Measurements from ENCODE around the gene ANO7. TPM values are rescaled to one million over a fixed set of nuclear protein-coding genes. Genes with fewer than 3 reads are reported as not detected.

ANO7 gene
- total and polyA plus RNA-seq, 2 of the 13 experiments (the other 11 are each of a cell fraction or from before 2014, with no cell fraction given): 4.1 to 4.9 TPM

DNA sequence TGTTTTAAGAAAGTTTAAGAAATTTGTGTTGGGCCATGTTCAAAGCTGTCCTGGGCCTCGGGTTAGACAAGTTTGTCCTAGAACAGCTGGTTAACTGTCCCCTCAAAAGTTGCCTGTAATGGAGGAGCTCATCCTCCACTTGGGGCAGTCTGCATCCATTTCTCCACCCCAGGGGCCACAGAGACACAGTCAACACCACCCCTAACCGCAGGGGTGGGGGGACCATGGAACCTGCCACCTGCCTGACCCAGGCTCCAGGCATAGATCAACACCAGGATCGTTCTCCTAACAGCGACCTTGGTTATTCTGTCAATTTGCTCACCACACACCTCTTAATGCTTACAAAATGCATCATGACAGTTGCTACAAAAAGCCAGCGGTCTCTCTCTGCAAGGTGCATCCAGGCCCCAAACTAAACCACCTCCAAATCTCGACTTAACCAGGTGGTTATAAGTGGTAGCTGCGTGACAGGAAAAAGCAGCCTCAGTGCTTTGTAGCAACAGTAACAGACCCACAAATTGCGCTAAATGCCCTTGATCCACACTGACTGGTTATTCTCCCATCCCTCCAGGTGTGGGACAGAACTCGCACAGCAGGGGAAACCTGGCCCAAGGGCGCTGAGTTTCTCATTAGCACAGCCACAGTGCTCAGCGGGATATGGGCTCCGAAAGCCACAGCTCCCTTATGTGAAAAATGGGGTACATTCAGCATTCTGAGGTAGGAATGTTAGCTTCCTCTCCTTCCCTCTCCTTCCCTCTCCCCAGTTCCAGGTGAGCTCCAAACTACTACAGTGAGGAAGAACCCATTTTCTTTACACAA, 79.0 kb downstream of the ANO7 start:
- CTCF ChIA-PET (ENCODE audit: low intra/inter-chr PET ratio, low total read pairs): no interaction called here
- in situ Hi-C loops (cut with HindIII; ENCODE audit: extremely low pct_ligation_motif_present, low pct_unique_long_range_greater_than_20kb): loop anchor here (5.0 kb wide), 1 partner anchor 50 kb away; the partner anchor contains the start of genes HDLBP and SEPTIN2
- 70% methylated on average over 11 of the region's 12 CpGs for WGBS (ENCODE audit: low lambda C conversion rate)
- TF ChIP-seq MTA3 (CRISPR knock-in tag; IDR thresholded peaks at IDR 0.05): no peak
- TF ChIP-seq, protein P1, sequence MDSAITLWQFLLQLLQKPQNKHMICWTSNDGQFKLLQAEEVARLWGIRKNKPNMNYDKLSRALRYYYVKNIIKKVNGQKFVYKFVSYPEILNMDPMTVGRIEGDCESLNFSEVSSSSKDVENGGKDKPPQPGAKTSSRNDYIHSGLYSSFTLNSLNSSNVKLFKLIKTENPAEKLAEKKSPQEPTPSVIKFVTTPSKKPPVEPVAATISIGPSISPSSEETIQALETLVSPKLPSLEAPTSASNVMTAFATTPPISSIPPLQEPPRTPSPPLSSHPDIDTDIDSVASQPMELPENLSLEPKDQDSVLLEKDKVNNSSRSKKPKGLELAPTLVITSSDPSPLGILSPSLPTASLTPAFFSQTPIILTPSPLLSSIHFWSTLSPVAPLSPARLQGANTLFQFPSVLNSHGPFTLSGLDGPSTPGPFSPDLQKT (CRISPR knock-in tag; IDR thresholded peaks at IDR 0.05; ENCODE audit: borderline replicate concordance): no peak
- peak; percentile 19; the same call in 1 of the 2 replicates for TF ChIP-seq HOXA3 (CRISPR knock-in tag; IDR thresholded peaks at IDR 0.05)
- TF ChIP-seq PHF21A (CRISPR knock-in tag; IDR thresholded peaks at IDR 0.05): no peak
- peak; percentile 51 for TF ChIP-seq FOXA3 (CRISPR knock-in tag; IDR thresholded peaks at IDR 0.05)
- TF ChIP-seq KLF12 (CRISPR knock-in tag; IDR thresholded peaks at IDR 0.05; ENCODE audit: borderline replicate concordance): no peak
- TF ChIP-seq ZNF781 (CRISPR knock-in tag; IDR thresholded peaks at IDR 0.05; ENCODE audit: borderline replicate concordance, not compliant biosample characterization): no peak
- no peak for TF ChIP-seq ZNF496 (CRISPR knock-in tag; IDR thresholded peaks at IDR 0.05; ENCODE audit: insufficient replicate concordance)
- no peak for TF ChIP-seq MIER2 (CRISPR knock-in tag; IDR thresholded peaks at IDR 0.05)
- no peak for TF ChIP-seq ZNF619 (CRISPR knock-in tag; IDR thresholded peaks at IDR 0.05)
- TF ChIP-seq NCOA2 (CRISPR knock-in tag; IDR thresholded peaks at IDR 0.05): 0 out of 2 replicates have a peak, but pooled peaks have one; percentile 17
- TF ChIP-seq NR3C1 (CRISPR knock-in tag; IDR thresholded peaks at IDR 0.05): no peak
- TF ChIP-seq, protein P2, sequence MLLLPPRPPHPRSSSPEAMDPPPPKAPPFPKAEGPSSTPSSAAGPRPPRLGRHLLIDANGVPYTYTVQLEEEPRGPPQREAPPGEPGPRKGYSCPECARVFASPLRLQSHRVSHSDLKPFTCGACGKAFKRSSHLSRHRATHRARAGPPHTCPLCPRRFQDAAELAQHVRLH (CRISPR knock-in tag; IDR thresholded peaks at IDR 0.05; ENCODE audit: borderline replicate concordance, low read depth): no peak
- no peak for TF ChIP-seq ZNF780A (CRISPR knock-in tag; IDR thresholded peaks at IDR 0.05)
- no peak for TF ChIP-seq ZNF121 (CRISPR knock-in tag; IDR thresholded peaks at IDR 0.05)
- TF ChIP-seq, protein P3, sequence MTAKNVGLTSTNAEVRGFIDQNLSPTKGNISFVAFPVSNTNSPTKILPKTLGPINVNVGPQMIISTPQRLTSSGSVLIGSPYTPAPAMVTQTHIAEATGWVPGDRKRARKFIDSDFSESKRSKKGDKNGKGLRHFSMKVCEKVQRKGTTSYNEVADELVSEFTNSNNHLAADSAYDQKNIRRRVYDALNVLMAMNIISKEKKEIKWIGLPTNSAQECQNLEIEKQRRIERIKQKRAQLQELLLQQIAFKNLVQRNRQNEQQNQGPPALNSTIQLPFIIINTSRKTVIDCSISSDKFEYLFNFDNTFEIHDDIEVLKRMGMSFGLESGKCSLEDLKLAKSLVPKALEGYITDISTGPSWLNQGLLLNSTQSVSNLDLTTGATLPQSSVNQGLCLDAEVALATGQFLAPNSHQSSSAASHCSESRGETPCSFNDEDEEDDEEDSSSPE (CRISPR knock-in tag; IDR thresholded peaks at IDR 0.05): no peak
- TF ChIP-seq CBFB (CRISPR knock-in tag; IDR thresholded peaks at IDR 0.05): 0 out of 2 replicates have a peak, but pooled peaks have one; percentile 60
- TF ChIP-seq RCOR2 (CRISPR knock-in tag; IDR thresholded peaks at IDR 0.05): no peak
- no peak for TF ChIP-seq TP53 (CRISPR knock-in tag; conservative IDR thresholded peaks at IDR 0.05)
- TF ChIP-seq HNF4G (IDR thresholded peaks at IDR 0.05; ENCODE audit: borderline replicate concordance, low read depth, low read length): no peak
- no peak for TF ChIP-seq HNF4G (CRISPR knock-in tag; IDR thresholded peaks at IDR 0.05; ENCODE audit: borderline replicate concordance, low read depth)
- no peak for TF ChIP-seq PTBP1 (IDR thresholded peaks at IDR 0.05; ENCODE audit: low read depth, low read length, poor library complexity, severe bottlenecking)
- TF ChIP-seq SP4 (CRISPR knock-in tag; IDR thresholded peaks at IDR 0.05): no peak
- no peak for TF ChIP-seq ESRRA (CRISPR knock-in tag; IDR thresholded peaks at IDR 0.05; ENCODE audit: low read depth)

More for the DNA sequence above, 79.0 kb downstream of the ANO7 start:
- BruUV-seq (replicated peaks): no TSS peak
- Histone ChIP-seq H3K27me3 (ENCODE audit: control insufficient read depth in 1 of 2, insufficient read depth in 2 of 2, low read length in 2 of 2) (no peaks in the 10 kb centered on the region; a peak in 1 of 5 replicates), H3K27ac (ENCODE audit: extremely low read length, insufficient read depth, low read length) (peak overlapping the region; percentile 4), H3K4me2 (ENCODE audit: low read depth, low read length) (0 out of 2 replicates have a peak overlapping the region, but pooled peaks have one; percentile 2), H3K9ac (ENCODE audit: insufficient read depth, low read depth, low read length) (no peak overlapping the region), H3K9me3 (ENCODE audit: low read length) (no peaks in the 10 kb centered on the region), H4K20me1 (ENCODE audit: insufficient read depth, low read length) (peaks cover 80% of the 10 kb centered on the region), H2AFZ (ENCODE audit: low read length) (no peak overlapping the region), H3K4me1 (ENCODE audit: insufficient read depth, low read length) (peaks cover 51% of the 10 kb centered on the region), H3K36me3 (replicated peaks in 1 of 2; ENCODE audit: control insufficient read depth in 1 of 2, insufficient read depth in 2 of 2, low read length in 2 of 2) (peaks cover 44 to 64% of the 10 kb centered on the region in 2 experiments), H3K4me3 (replicated peaks in 1 of 3; ENCODE audit: insufficient read depth in 1 of 3, low read depth in 2 of 3, low read length in 3 of 3) (no peak overlapping the region), H3K79me2 (ENCODE audit: insufficient read depth, low read length) (peaks cover 89% of the 10 kb centered on the region)
- DNase-seq (ENCODE audit: low spot score) (peak; percentile 43), FAIRE-seq (peak; percentile 28), ATAC-seq (peak; percentile 39)
- POLR2A ChIA-PET: interaction anchor here (0.9 to 1.0 kb wide), 3 partner anchors 10 to 48 kb away, joined by 3 to 7 read pairs (median 3); partner anchors contain the start of genes HDLBP and SEPTIN2
- intact Hi-C loops (cut with micrococcal nuclease; ENCODE audit: unreplicated experiment): no loop called here
